Transverse colon (tissue), 4 donors: ENCODE data around the gene PDS5A. TPM values are rescaled to one million over a fixed set of nuclear protein-coding genes. Genes with fewer than 3 reads are reported as not detected.
"Not testable (repeated sequence)": the region's sequence is repeated elsewhere in the genome, so short reads cannot be mapped to it uniquely, and the experiment has no call there.

Experiments
- DNase-seq: peaks from one replicate; pipeline ENCODE4 v3.0.0-alpha.2; 2019
- H3K27ac ChIP-seq, 4 donors: fragments of 200-600 bp; sonication (generic); 2 replicates each; pipeline ENCODE4 v1.5.1; 2016 to 2018; ENCODE audit warnings: inconsistent platforms in 4 of 4
- H3K27me3 ChIP-seq: fragments of 200-600 bp; sonication (generic); 2 replicates; pipeline ENCODE4 v1.5.1; 2017; ENCODE audit warnings: inconsistent platforms
- H3K36me3 ChIP-seq, 4 donors: fragments of 200-600 bp; sonication (generic); 2 replicates each; pipeline ENCODE4 v1.5.1; 2017 to 2019; ENCODE audit warnings: inconsistent platforms in 4 of 4
- H3K4me1 ChIP-seq, 4 donors: fragments of 200-600 bp; sonication (generic); 2 replicates each; pipeline ENCODE4 v1.5.1; 2017 to 2020; ENCODE audit warnings: inconsistent platforms in 4 of 4
- H3K4me3 ChIP-seq, 4 donors: fragments of 200-600 bp; sonication (generic); 1 replicate in 1 of 4; 2 replicates in 3 of 4; pipeline versions ENCODE4 v1.5.1 to v1.6.1; 2017 to 2019; ENCODE audit warnings: inconsistent platforms in 4 of 4
- H3K9me3 ChIP-seq, 2 donors: fragments of 200-600 bp; sonication (generic); 2 replicates each; pipeline ENCODE4 v1.5.1; 2017 to 2019; ENCODE audit warnings: inconsistent platforms in 2 of 2
- EP300 ChIP-seq: sonication (generic); formaldehyde crosslinking; IDR thresholded peaks from one replicate; pipeline ENCODE4 v1.6.1; 2017; ENCODE audit warnings: antibody characterized with exemption, low read depth
- POLR2A ChIP-seq: fragments of 450-650 bp; IDR thresholded peaks from one replicate; pipeline ENCODE4 v1.6.1; 2016; ENCODE audit warnings: antibody characterized with exemption, mild to moderate bottlenecking, moderate library complexity
- POLR2AphosphoS5 ChIP-seq, 3 donors: sonication (generic); formaldehyde crosslinking; IDR thresholded peaks; one replicate each; pipeline ENCODE4 v1.6.1; 2016; ENCODE audit warnings: antibody characterized with exemption in 3 of 3
- WGBS, 2 donors: methylation state at CpG; one replicate each; pipeline ENCODE4 v1.1.5; 2018; ENCODE audit warnings: low coverage in 1 of 2; 5-methylcytosine and 5-hydroxymethylcytosine counted together
- in situ Hi-C, 4 donors: fragments of 200-750 bp; cut with MboI; loops; one replicate each; pipeline versions ENCODE4 v1.15.0 to v1.15.1; 2017; ENCODE audit warnings: low sequenced_read_pairs in 3 of 4, low pct_ligation_motif_present in 1 of 4, low pct_unique_long_range_greater_than_20kb in 1 of 4
- intact Hi-C: fragments of 100-400 bp; cut with DNase I; formaldehyde crosslinking; loops from one replicate; pipeline ENCODE4 v1.15.1; 2023; ENCODE audit warnings: low total_unique reads
- total RNA-seq, 4 donors: library from RNA; depleted of rRNA; stranded (reverse); fragments of >200 nt; gene quantifications; one replicate each; pipeline ENCODE4 v1.1.0, GENCODE V29; 2016
- TF ChIP-seq, protein P1 (sequence below), 5 experiments: fragments of 200-600 bp in 3 of 5; fragments of 450-650 bp in 2 of 5; sonication (generic) in 3 of 5; IDR thresholded peaks; 1 replicate in 2 of 5; 2 replicates in 3 of 5; pipeline ENCODE4 v1.5.1; 2016 to 2017; ENCODE audit warnings: antibody characterized with exemption in 5 of 5, inconsistent platforms in 3 of 5, mild to moderate bottlenecking in 2 of 5, moderate library complexity in 1 of 5

The PDS5A gene
- total RNA-seq, 4 donors from 2014 or later = 62.1 to 74.0 (median 68.5) TPM

DNA sequence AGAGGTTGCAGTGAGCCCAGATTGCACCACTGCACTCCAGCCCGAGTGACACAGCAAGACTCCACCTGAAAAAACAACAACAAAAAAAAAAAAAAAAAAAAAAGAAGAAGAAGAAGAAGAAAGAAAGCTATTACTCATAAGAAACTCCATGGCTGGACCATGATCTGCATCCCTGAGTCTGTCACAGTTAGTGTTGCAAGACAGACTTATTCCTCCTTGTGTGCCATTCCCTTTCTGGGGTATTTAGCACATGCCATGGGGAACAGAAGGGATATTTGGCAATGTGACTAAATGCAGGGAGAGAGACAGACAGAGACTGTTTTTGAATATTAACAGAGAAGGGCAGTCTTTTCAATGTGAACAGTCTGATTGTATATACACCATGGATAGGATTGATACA, 16.7 kb upstream of the PDS5A start:
- intact Hi-C loops = no loop called here
- WGBS, 2 donors = 44% methylated on average over 1 of the region's 1 CpG; no CpG with 5 or more reads in 1 of the 2 donors

DNA sequence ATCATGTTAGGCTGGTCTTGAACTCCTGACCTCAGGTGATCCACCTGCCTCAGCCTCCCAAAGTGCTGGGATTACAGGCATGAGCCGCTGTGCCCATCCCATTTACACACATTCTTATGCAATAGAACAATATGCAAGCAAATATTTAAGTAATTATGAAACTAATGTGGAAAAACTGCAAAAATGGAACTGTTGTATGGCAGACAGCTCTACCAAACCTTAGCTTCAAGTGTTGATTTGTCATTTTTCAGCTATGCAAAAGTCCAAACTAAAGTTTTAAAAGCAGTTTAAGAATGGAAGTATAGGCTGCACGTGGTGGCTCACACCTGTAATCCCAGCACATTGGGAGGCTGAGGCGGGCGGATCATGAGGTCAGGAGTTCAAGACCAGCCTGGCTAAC, 11.7 kb upstream of the PDS5A start:
- DNase-seq, H3K4me3 ChIP-seq, H3K9me3 ChIP-seq, in situ Hi-C loops, H3K27ac ChIP-seq, H3K36me3 ChIP-seq, H3K27me3 ChIP-seq, intact Hi-C loops, H3K4me1 ChIP-seq: not testable (repeated sequence)
- WGBS, 2 donors = 86 to 92% methylated on average over 2 to 4 of the region's 4 CpGs

More for the DNA sequence above, 16.7 kb upstream of the PDS5A start:
- Histone ChIP-seq H3K4me3 (no peak overlapping the region), H3K27ac (no peak overlapping the region), H3K9me3 (no peaks in the 10 kb centered on the region), H3K4me1 (no peaks in the 10 kb centered on the region), H3K36me3 (no peaks in the 10 kb centered on the region), H3K27me3 (no peaks in the 10 kb centered on the region)
- in situ Hi-C loops = no loop called here
- TF ChIP-seq POLR2A (no peak), POLR2AphosphoS5 (IDR thresholded peaks at IDR 0.05) (no peak), EP300 (no peak)
- TF ChIP-seq, protein P1, sequence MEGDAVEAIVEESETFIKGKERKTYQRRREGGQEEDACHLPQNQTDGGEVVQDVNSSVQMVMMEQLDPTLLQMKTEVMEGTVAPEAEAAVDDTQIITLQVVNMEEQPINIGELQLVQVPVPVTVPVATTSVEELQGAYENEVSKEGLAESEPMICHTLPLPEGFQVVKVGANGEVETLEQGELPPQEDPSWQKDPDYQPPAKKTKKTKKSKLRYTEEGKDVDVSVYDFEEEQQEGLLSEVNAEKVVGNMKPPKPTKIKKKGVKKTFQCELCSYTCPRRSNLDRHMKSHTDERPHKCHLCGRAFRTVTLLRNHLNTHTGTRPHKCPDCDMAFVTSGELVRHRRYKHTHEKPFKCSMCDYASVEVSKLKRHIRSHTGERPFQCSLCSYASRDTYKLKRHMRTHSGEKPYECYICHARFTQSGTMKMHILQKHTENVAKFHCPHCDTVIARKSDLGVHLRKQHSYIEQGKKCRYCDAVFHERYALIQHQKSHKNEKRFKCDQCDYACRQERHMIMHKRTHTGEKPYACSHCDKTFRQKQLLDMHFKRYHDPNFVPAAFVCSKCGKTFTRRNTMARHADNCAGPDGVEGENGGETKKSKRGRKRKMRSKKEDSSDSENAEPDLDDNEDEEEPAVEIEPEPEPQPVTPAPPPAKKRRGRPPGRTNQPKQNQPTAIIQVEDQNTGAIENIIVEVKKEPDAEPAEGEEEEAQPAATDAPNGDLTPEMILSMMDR (IDR thresholded peaks at IDR 0.05) = no peak
- no peak for DNase-seq

DNA sequence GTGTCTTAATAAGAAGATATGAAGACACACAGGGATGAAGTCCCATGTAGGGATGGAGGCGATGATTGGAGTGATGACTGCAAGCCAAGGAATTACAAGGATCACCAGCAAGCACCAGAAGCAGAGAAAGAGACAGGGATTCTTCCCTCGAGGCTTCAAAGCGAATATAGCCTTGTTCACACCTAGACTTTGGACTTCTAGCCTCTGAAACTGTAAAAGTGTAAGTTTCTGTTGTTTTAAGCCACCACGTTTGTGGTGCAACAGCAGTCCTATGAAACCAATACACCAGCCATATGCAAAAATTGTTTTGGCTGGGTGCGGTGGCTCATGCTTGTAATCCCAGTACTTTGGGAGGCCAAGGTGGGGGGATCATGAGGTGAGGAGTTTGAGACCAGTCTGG, 9.8 kb upstream of the PDS5A start:
- WGBS, 2 donors = 64 to 70% methylated on average over 3 to 5 of the region's 5 CpGs
- Histone ChIP-seq H3K27me3 (no peaks in the 10 kb centered on the region), H3K4me1 (no peaks in the 10 kb centered on the region), H3K36me3 (no peaks in the 10 kb centered on the region), H3K4me3 (no peak overlapping the region), H3K27ac (no peak overlapping the region), H3K9me3 (no peaks in the 10 kb centered on the region)
- no peak for DNase-seq
- TF ChIP-seq POLR2A = no peak
- no peak for TF ChIP-seq EP300
- TF ChIP-seq, protein P1 (IDR thresholded peaks at IDR 0.05) = no peak
- TF ChIP-seq POLR2AphosphoS5 (IDR thresholded peaks at IDR 0.05) = no peak
- intact Hi-C loops (no loop called here), in situ Hi-C loops (no loop called here)

DNA sequence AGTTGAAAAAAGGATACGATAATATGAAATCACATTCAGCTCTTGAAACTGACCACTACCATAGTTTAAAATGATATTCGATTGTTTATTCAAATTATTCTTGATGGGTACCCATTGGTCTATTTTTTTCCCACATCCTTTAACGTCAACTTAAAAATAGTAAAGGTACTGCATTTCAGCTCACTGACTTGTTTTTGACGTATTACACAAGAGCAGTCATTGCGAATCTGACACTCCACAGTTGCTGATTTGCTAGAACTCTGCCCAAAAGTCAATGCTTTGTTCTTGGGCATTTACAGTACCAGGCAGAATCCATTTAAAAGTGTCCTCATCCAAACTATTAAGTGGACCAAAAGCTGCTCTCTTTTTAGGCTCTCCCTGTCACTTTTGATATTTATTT, 1.2 kb upstream of the PDS5A start:
- intact Hi-C loops = loop anchor here (5.0 to 10.0 kb wide), 2 partner anchors 78 to 514 kb away; partner anchors contain the start of gene N4BP2
- Histone ChIP-seq H3K36me3 (peaks cover 0 to 13% (median 0%) of the 10 kb centered on the region in 4 donors), H3K4me3 (no peak overlapping the region), H3K9me3 (no peaks in the 10 kb centered on the region), H3K4me1 (peaks cover 11 to 28% (median 14%) of the 10 kb centered on the region in 4 donors), H3K27me3 (no peaks in the 10 kb centered on the region), H3K27ac (peak overlapping the region in 2 of 4 donors; percentile 97 to 98)
- WGBS, 2 donors = 68 to 84% methylated on average over 4 to 5 of the region's 5 CpGs
- TF ChIP-seq EP300 (no peak), POLR2AphosphoS5 (IDR thresholded peaks at IDR 0.05) (no peak), POLR2A (no peak)
- TF ChIP-seq, protein P1 (IDR thresholded peaks at IDR 0.05) = no peak
- no peak for DNase-seq
- in situ Hi-C loops = loop anchor here in 3 of 4 donors (10.0 kb wide), 3 partner anchors 274 to 504 kb away; partner anchors contain the start of gene UBE2K (in 1 of the 3)

DNA sequence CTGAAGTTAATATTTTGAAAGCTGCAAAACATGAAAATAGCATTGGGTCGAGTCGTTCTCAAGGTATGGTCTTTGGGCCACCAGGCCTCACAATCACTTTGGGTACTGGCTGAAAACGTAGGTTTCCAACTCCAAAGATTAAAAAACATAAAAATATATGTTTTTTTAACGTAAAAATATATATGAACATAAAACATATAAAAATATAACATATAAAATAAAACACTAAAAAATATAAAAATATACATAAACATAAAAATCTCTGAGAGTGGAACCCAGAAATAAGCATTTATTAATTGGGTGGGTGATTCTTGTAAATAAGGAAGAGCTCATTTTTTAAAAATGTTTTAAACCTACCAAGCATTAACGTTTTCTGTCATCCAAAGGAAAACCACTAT, 666 bp upstream of the PDS5A start:
- Histone ChIP-seq H3K4me3 (peak overlapping the region; percentile 35 to 98 (median 92)), H3K9me3 (no peaks in the 10 kb centered on the region), H3K27me3 (no peaks in the 10 kb centered on the region), H3K4me1 (peaks cover 11 to 28% (median 14%) of the 10 kb centered on the region in 4 donors), H3K36me3 (peaks cover 0 to 13% (median 2%) of the 10 kb centered on the region in 4 donors), H3K27ac (peak overlapping the region; percentile 97 to 98 (median 98))
- TF ChIP-seq EP300 (no peak), POLR2A (no peak), POLR2AphosphoS5 (IDR thresholded peaks at IDR 0.05) (no peak)
- TF ChIP-seq, protein P1 (IDR thresholded peaks at IDR 0.05) = no peak
- DNase-seq = no peak
- WGBS, 2 donors = 21 to 23% methylated on average over 5 of the region's 5 CpGs
- in situ Hi-C loops (loop anchor here in 3 of 4 donors (10.0 kb wide), 3 partner anchors 274 to 504 kb away; partner anchors contain the start of gene UBE2K (in 1 of the 3)), intact Hi-C loops (loop anchor here (5.0 to 10.0 kb wide), 2 partner anchors 79 to 514 kb away; partner anchors contain the start of gene N4BP2)
